Neural progenitor cell (in vitro differentiated cells): Measurements from ENCODE around the gene PTP4A2.

Source experiments
- EZH2 ChIP-seq: fragments of 200-600 bp; sonication (generic); IDR thresholded peaks from 2 replicates; pipeline ENCODE4 v1.6.1; 2017; ENCODE audit warnings: antibody characterized with exemption, mild to moderate bottlenecking, moderate library complexity
- EZH2phosphoT487 ChIP-seq: fragments of 200-600 bp; sonication (generic); IDR thresholded peaks from 2 replicates; pipeline ENCODE4 v1.6.1; 2017; ENCODE audit warnings: antibody characterized with exemption
- TF ChIP-seq, protein P1 (sequence below): fragments of 200-600 bp; sonication (generic); IDR thresholded peaks from 2 replicates; pipeline ENCODE4 v1.5.1; 2017; ENCODE audit warnings: antibody characterized with exemption, mild to moderate bottlenecking

DNA sequence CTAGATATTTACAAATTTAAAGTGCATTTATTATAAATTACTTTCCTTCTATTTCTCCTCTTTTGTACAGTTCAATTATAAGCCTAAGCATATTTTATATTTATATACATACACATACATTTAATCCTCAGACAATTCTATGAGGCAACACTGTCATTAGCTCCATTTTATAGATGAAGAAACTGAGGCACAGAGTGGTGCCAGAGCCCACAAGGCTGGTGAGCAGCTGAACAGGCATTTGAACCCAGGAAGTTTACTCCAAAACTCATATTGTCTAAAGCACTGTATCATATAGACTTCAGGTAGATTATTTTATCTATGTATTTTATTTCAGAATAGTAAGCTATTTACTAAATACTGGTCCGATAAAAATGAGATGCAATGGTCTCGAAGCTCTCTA is 52.3 kb downstream of the PTP4A2 start:
- TF ChIP-seq, protein P1, sequence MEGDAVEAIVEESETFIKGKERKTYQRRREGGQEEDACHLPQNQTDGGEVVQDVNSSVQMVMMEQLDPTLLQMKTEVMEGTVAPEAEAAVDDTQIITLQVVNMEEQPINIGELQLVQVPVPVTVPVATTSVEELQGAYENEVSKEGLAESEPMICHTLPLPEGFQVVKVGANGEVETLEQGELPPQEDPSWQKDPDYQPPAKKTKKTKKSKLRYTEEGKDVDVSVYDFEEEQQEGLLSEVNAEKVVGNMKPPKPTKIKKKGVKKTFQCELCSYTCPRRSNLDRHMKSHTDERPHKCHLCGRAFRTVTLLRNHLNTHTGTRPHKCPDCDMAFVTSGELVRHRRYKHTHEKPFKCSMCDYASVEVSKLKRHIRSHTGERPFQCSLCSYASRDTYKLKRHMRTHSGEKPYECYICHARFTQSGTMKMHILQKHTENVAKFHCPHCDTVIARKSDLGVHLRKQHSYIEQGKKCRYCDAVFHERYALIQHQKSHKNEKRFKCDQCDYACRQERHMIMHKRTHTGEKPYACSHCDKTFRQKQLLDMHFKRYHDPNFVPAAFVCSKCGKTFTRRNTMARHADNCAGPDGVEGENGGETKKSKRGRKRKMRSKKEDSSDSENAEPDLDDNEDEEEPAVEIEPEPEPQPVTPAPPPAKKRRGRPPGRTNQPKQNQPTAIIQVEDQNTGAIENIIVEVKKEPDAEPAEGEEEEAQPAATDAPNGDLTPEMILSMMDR, result no peak
- no peak for TF ChIP-seq EZH2phosphoT487
- no peak for TF ChIP-seq EZH2
